Measurements from ENCODE around the gene FAM118A.

GRCh38 chr22:45302751-45303150, 7.0 kb upstream of the FAM118A start:
- no peak for TF ChIP-seq CTCF (IDR thresholded peaks at IDR 0.05)
- no peak for TF ChIP-seq ZFX (IDR thresholded peaks at IDR 0.05; ENCODE audit: borderline replicate concordance)
